Endothelial cell of umbilical vein (primary cell): Measurements from ENCODE around the gene HS3ST3B1.

ENCODE experiments used
- EZH2 ChIP-seq: IDR thresholded peaks from 2 replicates; pipeline ENCODE4 v1.6.1; 2012; ENCODE audit warnings: borderline replicate concordance, low read depth, mild to moderate bottlenecking, moderate library complexity, low read length, inconsistent platforms; ENCODE audit not compliant: severe bottlenecking
- GATA2 ChIP-seq: IDR thresholded peaks from 2 replicates; pipeline ENCODE4 v1.7.0; 2011; ENCODE audit warnings: low read depth, mild to moderate bottlenecking, moderate library complexity, mixed read lengths, low read length; ENCODE audit not compliant: insufficient read length, insufficient read depth
- JUN ChIP-seq: IDR thresholded peaks from 2 replicates; pipeline ENCODE4 v1.6.1; 2011; ENCODE audit warnings: borderline replicate concordance, low read depth; ENCODE audit not compliant: insufficient read length, insufficient read depth
- POLR2A ChIP-seq: IDR thresholded peaks from 2 replicates; pipeline ENCODE4 v1.6.1; 2012; ENCODE audit warnings: low read depth, mild to moderate bottlenecking, control low read depth, low read length
- POLR2AphosphoS5 ChIP-seq: IDR thresholded peaks from 2 replicates; pipeline ENCODE4 v1.6.1; 2012; ENCODE audit warnings: low read depth, mild to moderate bottlenecking, control low read depth, low read length, moderate library complexity; ENCODE audit not compliant: insufficient read depth
- TF ChIP-seq, protein P1 (sequence below), 2 donors: IDR thresholded peaks; 1 replicate in 1 of 2; 2 replicates in 1 of 2; pipeline ENCODE4 v1.5.1; 2011; ENCODE audit warnings: low read length in 2 of 2, mild to moderate bottlenecking in 2 of 2, moderate library complexity in 2 of 2, control low read depth in 1 of 2, inconsistent platforms in 1 of 2, low read depth in 1 of 2; ENCODE audit not compliant: insufficient read depth in 1 of 2; ENCODE audit errors: extremely low read depth in 1 of 2
- TF ChIP-seq, protein P2 (sequence below): IDR thresholded peaks from 2 replicates; pipeline ENCODE4 v1.6.1; 2011; ENCODE audit not compliant: insufficient read depth, insufficient read length

DNA sequence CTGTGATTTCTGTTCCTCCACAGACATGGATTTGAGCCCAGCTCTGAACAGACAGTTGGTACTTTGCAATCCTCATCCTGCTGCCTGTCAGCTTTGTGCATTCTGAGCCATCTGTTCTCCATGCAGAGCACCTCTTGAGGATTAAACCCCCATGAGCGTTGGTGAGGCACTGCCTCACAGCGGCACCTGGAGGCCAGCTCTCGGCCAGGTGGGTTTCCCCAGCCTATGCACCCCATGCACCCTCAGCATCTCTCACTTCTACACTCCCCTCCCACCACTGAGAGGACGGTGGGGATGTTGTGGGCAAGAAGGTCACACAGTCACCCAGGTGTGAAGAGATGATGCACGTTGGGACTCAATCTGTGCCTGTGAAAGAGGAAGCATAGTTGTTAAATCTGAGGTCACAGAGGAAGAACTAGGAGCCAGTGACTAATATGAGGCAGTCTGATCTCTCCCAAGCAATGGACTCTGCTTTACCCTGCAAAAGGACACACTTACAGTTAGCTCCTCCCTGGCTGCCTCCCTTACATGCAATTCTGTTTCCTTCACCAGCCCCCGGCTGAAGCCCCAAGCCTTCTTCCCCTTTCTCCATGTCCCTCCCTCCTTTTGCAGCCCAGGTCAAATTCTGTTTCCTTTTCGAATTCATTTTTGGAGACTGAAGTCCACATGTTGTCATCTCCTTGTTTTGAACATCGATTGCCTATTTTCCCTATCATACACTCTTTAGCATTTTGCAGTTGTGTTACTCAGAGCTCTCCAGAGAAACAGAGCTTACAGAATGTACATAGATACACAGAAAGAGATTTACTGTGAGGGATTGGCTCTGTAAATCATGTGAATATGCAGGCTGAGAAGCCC lies 58.5 kb downstream of the HS3ST3B1 start:
- TF ChIP-seq POLR2A (no peak), JUN (no peak), POLR2AphosphoS5 (no peak), EZH2 (no peak), GATA2 (no peak)
- TF ChIP-seq, protein P1, sequence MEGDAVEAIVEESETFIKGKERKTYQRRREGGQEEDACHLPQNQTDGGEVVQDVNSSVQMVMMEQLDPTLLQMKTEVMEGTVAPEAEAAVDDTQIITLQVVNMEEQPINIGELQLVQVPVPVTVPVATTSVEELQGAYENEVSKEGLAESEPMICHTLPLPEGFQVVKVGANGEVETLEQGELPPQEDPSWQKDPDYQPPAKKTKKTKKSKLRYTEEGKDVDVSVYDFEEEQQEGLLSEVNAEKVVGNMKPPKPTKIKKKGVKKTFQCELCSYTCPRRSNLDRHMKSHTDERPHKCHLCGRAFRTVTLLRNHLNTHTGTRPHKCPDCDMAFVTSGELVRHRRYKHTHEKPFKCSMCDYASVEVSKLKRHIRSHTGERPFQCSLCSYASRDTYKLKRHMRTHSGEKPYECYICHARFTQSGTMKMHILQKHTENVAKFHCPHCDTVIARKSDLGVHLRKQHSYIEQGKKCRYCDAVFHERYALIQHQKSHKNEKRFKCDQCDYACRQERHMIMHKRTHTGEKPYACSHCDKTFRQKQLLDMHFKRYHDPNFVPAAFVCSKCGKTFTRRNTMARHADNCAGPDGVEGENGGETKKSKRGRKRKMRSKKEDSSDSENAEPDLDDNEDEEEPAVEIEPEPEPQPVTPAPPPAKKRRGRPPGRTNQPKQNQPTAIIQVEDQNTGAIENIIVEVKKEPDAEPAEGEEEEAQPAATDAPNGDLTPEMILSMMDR (IDR thresholded peaks at IDR 0.05; ENCODE audit: extremely low read depth in 1 of 2, insufficient read depth in 1 of 2, low read depth in 1 of 2, low read length in 2 of 2) = no peak
- TF ChIP-seq, protein P2, sequence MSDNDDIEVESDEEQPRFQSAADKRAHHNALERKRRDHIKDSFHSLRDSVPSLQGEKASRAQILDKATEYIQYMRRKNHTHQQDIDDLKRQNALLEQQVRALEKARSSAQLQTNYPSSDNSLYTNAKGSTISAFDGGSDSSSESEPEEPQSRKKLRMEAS = no peak
